ENCODE data around the gene PAAF1. TPM values are rescaled to one million over a fixed set of nuclear protein-coding genes. Genes with fewer than 3 reads are reported as not detected.

PAAF1 gene
- total RNA-seq, 2 donors from 2014 or later: 31.3 to 74.3 TPM

- Mint-ChIP-seq H3K36me3 (ENCODE audit: low read depth) (peaks cover 39% of the 10 kb centered on the region), H3K4me1 (no peaks in the 10 kb centered on the region), H3K9me3 (peaks cover 3% of the 10 kb centered on the region), H3K27me3 (ENCODE audit: insufficient read depth) (no peaks in the 10 kb centered on the region), H3K27ac (no peak overlapping the region), H3K4me3 (no peak overlapping the region)
- H3K9ac ChIP-seq (ENCODE audit: extremely low read depth, low read length, poor library complexity, severe bottlenecking): no peak overlapping the region
- 93% methylated on average over 2 of the region's 3 CpGs; no CpG with 5 or more reads in 1 of the 2 experiments for WGBS, 2 experiments (ENCODE audit: insufficient coverage in 1 of 2, insufficient read length in 1 of 2)
- H3K4me1 ChIP-seq (ENCODE audit: control insufficient read depth, insufficient read depth, low read length): no peaks in the 10 kb centered on the region
- no peak for DNase-seq
- no peak overlapping the region for H3K27ac ChIP-seq (ENCODE audit: low read depth, low read length)
- H3K9me3 ChIP-seq (ENCODE audit: control insufficient read depth, low read length): no peaks in the 10 kb centered on the region
- H3K27me3 ChIP-seq (ENCODE audit: control insufficient read depth, insufficient read depth, low read length, poor library complexity, severe bottlenecking): no peaks in the 10 kb centered on the region
- TF ChIP-seq CTCF (conservative IDR thresholded peaks at IDR 0.05): no peak
- peaks cover 44% of the 10 kb centered on the region for H3K36me3 ChIP-seq (ENCODE audit: control insufficient read depth, insufficient read depth, low read length)
- no peak overlapping the region for H3K4me3 ChIP-seq (ENCODE audit: low read length)
These were observed 11.4 kb downstream of the PAAF1 start for GRCh38 chr11:73888244-73888643.

- H3K27me3 Mint-ChIP-seq (ENCODE audit: insufficient read depth): no peaks in the 10 kb centered on the region
- Histone ChIP-seq H3K4me1 (ENCODE audit: control insufficient read depth, insufficient read depth, low read length) (no peaks in the 10 kb centered on the region), H3K27me3 (ENCODE audit: control insufficient read depth, insufficient read depth, low read length, poor library complexity, severe bottlenecking) (no peaks in the 10 kb centered on the region), H3K36me3 (ENCODE audit: control insufficient read depth, insufficient read depth, low read length) (peaks cover 38% of the 10 kb centered on the region), H3K27ac (ENCODE audit: low read depth, low read length) (no peak overlapping the region), H3K4me3 (ENCODE audit: low read length) (no peak overlapping the region), H3K9me3 (ENCODE audit: control insufficient read depth, low read length) (no peaks in the 10 kb centered on the region), H3K9ac (ENCODE audit: extremely low read depth, low read length, poor library complexity, severe bottlenecking) (no peak overlapping the region)
- no peak for TF ChIP-seq CTCF (conservative IDR thresholded peaks at IDR 0.05)
- no peak for DNase-seq
- H3K36me3 Mint-ChIP-seq (ENCODE audit: low read depth): peaks cover 35% of the 10 kb centered on the region
- 77 to 86% methylated on average over 1 of the region's 1 CpG for WGBS, 2 experiments (ENCODE audit: insufficient coverage in 1 of 2, insufficient read length in 1 of 2)
- peaks cover 3% of the 10 kb centered on the region for H3K9me3 Mint-ChIP-seq
- no peak overlapping the region for H3K4me3 Mint-ChIP-seq
- H3K27ac Mint-ChIP-seq: no peak overlapping the region
- no peaks in the 10 kb centered on the region for H3K4me1 Mint-ChIP-seq
These were observed 12.2 kb downstream of the PAAF1 start for GRCh38 chr11:73889019-73889418.

GRCh38 chr11:73889536-73889935 lies 12.7 kb downstream of the PAAF1 start:
- H3K27me3 ChIP-seq (ENCODE audit: control insufficient read depth, insufficient read depth, low read length, poor library complexity, severe bottlenecking): no peaks in the 10 kb centered on the region
- DNase-seq: no peak
- no peak overlapping the region for H3K4me3 ChIP-seq (ENCODE audit: low read length)
- H3K4me1 ChIP-seq (ENCODE audit: control insufficient read depth, insufficient read depth, low read length): no peaks in the 10 kb centered on the region
- Mint-ChIP-seq H3K27ac (no peak overlapping the region), H3K4me1 (no peaks in the 10 kb centered on the region), H3K27me3 (ENCODE audit: insufficient read depth) (no peaks in the 10 kb centered on the region), H3K9me3 (peaks cover 3% of the 10 kb centered on the region), H3K4me3 (no peak overlapping the region), H3K36me3 (ENCODE audit: low read depth) (peaks cover 34% of the 10 kb centered on the region)
- H3K9ac ChIP-seq (ENCODE audit: extremely low read depth, low read length, poor library complexity, severe bottlenecking): no peak overlapping the region
- no peak for TF ChIP-seq CTCF (conservative IDR thresholded peaks at IDR 0.05)
- peaks cover 38% of the 10 kb centered on the region for H3K36me3 ChIP-seq (ENCODE audit: control insufficient read depth, insufficient read depth, low read length)
- WGBS, 2 experiments (ENCODE audit: insufficient coverage in 1 of 2, insufficient read length in 1 of 2): 79 to 95% methylated on average over 1 of the region's 1 CpG
- H3K27ac ChIP-seq (ENCODE audit: low read depth, low read length): no peak overlapping the region
- H3K9me3 ChIP-seq (ENCODE audit: control insufficient read depth, low read length): no peaks in the 10 kb centered on the region
